Measurements from ENCODE around the gene LRMDA.

The LRMDA gene

DNA sequence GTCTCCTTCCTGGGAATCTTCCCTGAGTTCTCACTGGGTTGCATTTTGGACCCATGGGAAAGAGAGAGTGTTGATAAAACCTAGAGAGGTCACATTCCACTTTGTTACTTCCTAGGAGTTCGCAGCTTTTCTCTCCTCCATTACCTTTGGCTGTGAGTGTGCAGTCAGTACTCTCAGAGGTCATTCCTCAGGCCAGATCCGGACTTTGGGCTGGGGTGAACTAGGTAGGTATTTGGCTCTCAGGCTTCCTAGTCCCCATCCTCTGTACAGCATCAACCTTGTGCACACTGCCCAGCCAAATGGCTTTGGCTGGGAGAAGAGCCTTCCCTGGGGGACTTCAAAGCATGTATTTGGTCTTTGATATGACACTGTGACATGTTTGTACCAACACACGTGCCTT, 508.1 kb downstream of the LRMDA start:
- DNase-seq: no peak

DNA sequence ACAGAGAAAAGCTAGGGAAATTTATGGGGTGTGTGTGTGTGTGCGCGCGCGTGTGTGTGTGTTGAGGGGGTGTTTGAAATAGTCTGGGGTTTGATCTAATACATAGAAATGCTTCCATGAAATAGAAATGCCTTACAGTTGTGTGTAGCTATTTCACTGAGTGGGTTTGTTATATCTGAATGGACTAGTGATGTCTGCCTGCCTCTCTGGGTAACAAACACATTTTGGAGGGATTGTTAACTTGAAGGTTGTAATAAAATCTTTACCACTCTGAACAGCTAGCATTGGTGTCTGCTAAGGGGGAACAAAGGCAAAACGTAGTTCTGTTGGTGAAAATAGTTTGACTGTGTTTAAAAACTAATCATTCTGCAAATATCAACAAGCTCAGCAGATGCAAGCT, 509.3 kb downstream of the LRMDA start:
- no peak for DNase-seq

DNA sequence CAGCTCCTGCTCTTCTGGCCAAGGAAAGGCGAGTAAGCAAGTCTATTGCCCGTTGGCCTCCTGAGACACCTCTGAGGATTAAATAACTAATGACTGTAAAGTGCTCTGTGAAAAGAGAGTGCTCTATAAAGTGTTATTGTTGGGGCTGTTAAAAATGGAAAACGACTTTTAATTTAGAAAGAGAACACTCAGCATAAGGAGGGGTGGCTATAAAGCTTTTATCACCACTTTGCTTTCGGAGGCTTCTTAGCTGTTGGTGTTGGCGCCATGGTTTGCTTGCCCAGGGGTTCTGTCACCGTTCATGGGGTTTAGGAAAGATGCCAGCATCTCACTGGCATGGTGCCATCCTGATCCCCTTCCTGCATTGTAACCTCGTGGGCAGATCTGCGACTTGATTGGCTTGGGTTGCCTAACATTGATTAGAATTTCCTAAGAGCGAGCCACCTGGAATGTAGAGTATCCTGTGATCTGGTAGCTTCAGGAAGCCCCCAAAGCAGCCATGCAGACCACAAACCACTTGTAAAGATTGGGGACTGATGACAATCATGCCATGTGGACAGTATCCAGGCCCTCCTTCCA, 509.9 kb downstream of the LRMDA start:
- no peak for DNase-seq

DNA sequence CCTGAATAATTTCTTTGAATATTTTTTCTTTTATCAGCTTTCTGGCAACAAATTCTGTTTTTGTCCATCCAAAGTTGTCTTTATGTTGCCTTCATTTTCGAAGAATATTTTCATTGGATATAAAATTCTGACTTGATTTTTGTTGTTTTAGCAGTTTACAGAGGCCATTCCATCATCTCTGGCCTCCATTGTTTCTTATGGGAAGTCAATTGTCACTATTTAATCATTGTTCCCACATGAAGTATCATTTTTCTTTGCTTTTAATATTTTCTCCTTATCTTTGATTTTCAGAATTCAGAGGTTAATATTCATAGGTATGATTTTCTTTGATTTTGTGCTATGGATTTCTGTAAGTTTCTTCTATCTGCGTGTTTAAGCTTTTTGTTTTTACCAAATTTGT, 512.6 kb downstream of the LRMDA start:
- DNase-seq: no peak

DNA sequence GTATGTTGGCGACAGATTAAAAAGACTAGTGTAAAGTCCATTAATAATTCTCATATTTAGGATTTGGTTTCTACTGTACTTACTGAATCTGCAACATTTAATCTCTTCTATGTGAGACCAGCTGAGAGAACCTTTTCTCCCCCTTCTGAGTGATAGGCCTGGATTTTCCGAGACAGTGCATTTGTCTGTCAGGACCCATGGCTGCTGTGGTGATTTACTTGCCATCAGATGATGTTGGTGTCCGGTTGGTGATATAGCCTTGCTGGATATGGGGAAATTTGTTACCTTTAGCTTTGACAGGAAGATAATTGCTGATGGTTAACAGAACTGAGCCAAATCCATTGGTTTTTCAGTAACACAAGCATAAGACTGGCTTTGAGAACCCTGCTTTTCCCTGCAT, 517.2 kb downstream of the LRMDA start:
- DNase-seq: no peak

DNA sequence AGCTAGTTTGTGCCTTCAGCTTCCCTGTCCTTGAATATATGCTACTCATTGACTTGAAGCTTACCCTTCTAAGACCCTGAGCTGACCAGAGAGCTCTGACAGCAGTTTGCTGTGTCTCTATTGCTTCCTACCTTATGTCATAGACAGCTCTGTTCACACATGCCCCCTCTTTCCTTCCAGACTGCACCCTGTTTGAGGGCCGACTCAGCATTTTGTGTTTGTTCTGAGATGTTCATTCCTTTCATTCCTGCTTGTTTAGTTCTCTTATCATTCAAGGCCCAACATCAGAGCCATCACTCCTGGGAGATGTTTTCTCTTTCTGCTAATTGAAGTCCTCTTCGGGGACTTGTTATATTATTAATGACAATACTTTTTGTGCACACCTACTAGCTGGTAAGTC, 518.9 kb downstream of the LRMDA start:
- no peak for DNase-seq

DNA sequence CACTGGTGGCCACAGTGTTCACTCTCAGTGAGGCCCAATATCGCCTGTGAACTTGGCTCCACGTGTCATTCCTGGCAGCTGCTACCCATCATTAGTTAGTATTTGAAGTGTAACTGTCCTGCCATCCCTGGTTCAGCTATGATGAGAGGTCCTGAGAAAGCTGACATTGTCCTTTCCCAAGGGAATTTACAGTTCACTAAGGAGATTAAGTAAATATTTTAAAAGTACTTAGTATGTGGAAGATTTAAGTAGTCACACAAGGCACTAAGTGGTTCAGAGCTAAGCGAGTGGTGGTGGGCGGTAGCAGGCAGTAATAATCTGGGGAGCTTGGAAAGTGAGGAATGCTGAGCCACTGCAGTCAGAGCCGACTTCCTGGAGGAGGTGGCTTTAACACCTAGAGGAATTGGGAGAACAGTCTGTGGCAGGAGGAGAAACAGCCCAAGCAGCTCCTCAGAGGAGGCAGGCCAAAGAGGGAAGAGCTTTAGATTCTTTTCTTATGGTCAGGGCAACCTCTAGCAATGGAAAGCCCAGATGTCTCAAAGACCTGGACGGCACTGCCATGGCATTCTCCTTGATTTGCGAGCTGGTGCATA, 519.7 kb downstream of the LRMDA start:
- no peak for DNase-seq

DNA sequence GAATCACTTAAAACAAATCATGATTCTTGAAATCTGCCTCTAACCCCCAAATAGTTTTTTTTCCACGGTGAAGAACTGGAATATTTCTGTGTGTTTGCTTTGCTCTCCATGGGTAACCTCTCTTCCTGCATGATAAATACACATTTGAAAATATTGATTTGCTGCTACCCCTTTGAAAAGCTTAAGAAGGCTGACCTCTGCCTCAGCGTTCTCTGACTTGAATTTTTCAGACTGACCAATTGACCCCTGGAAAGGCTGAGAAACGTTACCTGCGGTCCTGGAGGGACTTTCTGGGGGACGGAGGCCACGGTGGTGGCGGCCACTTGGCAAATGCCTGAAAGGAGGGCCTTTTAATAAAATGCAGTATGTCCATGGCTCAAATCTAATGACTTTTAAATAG, 520.2 kb downstream of the LRMDA start:
- DNase-seq: no peak

DNA sequence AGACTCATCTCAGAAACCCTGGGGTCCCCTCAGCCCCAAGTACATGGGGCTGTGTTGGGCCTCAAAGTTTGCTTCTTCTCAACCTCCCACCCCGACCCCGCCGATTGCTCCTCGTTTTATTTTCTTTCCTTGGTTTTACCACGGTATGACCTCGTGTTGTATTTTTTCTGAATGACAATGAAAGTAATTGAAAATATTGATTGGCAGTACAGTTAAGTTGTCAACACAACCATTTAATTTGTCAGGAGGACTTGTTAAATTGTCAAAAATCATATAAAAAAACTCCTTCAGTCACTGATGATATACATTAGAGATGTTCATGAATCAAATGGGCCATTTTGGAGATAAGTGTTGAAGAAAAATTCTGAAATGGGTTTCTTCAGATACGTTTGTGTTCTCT, 520.7 kb downstream of the LRMDA start:
- DNase-seq: no peak

DNA sequence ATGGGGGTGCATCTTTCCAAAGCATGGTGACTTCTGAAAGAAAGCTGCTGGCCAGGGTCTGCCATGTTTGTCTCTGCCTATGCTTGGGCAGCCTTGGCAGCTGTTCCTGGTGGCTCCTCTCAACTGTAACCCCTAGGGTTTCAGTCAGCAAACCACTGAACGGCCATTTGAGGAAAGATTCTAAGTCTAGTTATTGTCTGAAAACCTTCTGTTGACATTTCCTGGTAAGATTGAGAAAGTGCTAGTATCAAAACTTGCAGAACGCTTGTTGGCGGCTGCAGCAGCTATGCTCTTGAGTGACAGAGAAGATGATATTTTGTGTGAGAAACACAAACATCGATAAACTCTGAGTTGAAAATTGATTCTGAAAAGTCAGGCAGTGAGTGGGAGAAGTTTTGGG, 523.1 kb downstream of the LRMDA start:
- no peak for DNase-seq

DNA sequence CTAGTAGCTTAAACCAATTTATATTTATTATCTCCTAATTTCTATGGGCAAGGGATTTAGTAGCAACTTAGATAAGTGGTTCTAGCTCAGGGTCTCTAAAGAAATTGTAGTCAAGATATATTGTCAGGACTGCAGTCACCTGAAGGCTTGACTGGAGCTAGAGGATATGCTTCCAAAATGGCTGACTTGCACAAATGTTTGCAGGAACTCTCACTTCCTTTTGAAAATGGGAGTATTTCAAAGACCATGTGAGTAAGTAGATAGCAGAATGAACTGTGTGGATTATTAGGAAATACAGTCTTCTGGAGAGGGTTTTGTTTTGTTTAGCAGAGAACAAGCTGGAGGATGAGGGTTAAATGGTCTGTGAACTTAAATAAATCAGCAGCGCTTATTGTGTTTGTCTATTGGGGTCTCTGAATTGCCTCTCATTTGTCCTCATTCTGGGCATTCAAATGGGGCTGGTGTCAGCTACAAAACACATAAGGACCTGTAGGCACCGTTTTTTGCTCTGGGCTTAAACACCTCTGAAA, 524.6 kb downstream of the LRMDA start:
- no peak for DNase-seq

DNA sequence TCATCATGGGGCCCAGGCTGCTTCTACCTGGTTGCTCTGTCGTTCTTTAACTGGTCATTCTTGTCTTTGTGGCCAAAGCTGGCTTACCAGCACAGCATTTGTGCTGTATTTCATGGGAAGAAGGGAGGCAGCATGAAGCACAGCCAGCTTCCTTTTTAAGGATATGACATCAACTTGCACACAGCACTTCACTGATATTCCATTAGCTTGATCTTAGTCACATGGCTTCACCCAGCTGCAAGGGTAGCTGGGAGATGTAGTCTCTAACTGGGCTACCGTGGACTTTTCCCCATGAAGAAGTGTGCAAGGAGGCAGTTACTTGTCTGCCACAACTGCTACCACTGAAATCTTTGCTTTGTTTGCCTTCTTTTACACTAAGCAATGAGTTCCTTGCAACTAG, 525.2 kb downstream of the LRMDA start:
- DNase-seq: no peak

DNA sequence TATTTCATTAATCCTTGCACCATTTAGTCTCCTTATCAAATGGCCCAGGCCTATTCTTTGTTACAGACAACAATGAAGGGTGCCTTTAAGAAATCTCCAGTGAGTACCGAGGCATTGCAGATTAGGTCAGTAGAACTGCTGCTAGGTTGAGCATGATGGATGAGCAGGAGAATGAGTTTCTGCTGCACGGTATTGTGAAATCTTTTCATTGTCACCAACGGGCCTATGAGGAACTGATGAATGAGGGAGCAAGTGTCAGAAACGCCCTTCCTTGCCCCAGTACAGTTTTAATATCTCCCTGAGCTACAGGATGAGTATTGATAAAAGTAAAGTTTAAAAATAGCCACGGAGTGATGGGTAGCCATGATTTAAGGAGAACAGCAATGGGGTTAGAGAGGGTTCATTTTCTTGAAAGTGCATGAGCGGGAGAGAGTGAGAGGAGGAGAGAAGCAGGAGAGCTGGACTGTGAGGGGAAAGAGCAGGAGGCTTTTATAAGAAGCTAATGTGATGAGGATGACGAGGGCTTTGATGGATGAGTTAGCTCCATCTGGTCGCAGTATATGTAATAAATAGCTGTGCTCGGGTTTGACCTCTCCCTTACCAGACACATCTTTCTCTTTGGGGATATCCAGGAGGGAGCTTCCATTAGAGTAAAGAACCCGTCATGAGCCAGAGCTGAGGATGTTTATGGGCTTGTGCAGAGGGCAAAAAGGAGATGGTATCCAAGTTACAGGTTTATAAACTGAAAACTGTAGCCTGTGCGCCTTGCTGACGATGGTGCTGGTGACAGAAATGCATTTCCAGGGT, 526.1 kb downstream of the LRMDA start:
- no peak for DNase-seq

DNA sequence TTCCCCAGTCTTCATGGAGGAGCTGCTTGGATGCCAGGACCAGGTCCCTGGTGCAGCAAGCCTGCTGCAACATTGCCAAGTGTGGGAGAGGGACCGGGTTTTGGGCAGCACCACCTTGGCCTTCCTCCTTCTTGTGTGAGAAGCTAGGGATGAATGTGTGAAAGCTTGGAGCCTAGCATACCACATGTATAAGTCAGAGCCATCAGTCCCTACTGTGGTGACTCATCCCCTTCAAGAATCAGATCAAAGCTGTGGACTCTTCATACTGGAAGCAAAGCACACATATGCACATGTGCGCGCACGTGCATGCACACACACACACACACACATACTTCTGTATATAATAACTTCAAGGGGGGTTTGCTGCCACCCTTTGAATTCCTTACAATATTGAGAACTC, 527.8 kb downstream of the LRMDA start:
- no peak for DNase-seq

DNA sequence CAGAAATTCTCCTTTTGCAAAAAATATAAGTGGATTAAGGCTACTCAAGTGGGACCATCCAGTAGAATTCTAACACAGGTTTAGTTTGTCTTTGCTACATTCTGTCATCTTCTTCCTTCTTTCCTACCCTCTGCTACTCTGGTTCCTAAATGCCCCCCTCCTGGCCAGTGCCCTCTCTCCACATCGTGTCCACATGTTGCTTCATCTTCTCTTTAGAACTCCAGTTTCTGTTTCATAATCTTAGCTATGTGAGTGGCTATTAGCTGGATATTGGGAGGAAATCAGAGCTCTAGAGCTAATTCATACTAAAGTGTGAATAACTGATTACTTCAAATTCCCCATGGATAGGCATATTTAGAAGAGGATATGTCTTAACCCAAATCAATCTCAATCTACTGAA, 528.5 kb downstream of the LRMDA start:
- no peak for DNase-seq

DNA sequence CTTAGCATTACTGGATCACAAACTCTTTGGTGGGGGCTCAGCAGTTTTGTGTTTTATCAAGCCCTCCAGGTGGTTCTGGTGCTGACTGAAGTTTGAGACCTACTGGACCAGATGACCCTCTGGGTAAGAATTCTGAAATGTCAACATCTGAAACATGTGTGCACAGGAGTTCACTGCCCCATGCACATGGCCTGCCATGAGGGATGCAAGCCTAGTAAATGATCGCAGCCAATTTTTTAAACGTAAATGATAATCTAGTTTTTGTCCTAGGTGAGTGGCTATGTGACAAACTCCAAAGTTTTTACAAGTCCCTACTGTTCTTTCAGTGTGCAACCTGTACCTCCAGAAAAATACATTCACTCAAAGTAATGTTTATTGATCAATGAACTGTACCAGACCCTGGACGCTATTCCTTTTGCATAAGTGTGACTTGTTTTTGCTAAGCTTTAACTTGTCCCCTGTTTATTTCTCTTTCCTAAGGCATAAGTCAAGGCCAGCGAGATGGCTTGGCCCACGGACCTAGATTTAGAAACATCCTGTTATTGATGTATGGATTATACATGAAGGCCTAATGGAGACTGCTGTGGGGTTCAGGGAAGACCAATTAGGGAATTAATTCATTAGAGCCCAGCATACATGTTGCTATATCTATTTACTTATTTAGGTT, 531.1 kb downstream of the LRMDA start:
- no peak for DNase-seq

DNA sequence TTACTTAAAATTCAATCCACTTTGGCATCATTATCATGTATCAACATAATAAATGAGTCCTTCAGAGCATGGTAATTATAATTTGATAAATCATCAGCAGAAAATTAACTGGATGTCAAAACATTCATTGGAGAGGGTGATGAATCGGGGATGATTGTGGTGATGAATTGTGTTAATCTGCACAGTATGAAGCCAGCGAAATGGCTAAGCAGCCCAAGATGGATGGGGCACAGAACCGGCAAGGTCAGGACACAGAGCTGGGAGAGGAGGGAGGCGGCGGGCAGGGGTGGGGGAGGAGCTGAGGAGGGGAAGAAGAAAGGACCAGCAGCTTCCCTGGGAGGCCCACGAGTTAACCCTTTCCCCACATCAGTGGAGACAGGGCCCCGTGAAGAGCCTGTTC, 536.1 kb downstream of the LRMDA start:
- no peak for DNase-seq

DNA sequence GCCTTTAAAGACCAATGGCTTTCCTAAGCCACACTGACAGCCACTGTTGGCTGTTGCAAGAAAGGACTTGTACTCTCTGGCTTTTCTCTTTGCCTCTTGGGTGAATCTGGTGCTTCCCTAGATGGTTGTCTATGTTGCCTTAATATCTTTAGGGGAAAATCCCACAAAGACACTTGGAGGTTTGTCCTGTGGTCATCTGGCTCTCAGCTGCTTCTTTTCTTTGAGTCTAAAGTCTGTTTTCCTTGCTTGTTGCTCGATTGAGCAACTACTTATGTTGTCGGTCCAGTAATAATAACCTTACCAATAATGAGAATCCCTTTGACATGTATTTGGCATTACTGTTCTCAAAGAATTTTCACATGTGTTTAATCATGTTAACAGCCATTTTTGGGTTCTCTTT, 537.6 kb downstream of the LRMDA start:
- no peak for DNase-seq

DNA sequence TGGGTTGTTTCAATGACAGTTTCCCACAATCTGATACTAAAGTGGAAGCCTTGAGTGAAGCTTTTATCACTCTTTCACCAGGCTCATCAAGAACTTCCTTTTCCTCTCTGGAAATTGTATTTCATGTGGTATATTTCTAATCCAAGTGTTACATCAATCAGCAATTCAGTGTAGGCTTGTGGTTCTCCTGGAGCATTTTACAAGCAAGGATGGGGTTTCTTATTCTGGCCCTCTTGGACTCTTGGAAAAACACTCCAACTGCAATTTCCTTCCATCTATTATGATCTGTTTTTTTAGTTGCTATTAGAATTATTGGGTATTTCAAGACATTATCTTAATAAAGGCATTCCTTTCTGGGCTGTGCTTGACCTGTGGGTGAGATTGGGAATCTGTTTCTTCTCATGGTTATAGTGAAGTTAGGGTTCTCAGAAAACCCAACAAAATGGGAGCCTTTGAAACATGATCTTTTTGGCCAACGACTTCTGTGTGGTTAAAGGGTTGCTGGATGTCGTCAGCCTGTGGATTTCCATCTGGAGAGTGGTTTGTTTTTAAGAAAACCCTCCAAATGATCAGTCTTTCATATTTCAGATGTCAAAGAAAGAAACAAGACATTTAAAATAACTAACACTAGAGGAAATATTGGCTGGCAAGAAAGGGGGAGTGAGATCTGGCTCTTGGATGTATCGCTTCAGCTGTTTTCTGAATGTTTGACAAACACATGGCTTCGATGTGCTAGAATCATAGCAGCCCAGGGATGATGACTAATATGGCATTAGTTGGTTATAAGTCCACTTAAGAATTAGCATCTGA, 540.2 kb downstream of the LRMDA start:
- DNase-seq: no peak

DNA sequence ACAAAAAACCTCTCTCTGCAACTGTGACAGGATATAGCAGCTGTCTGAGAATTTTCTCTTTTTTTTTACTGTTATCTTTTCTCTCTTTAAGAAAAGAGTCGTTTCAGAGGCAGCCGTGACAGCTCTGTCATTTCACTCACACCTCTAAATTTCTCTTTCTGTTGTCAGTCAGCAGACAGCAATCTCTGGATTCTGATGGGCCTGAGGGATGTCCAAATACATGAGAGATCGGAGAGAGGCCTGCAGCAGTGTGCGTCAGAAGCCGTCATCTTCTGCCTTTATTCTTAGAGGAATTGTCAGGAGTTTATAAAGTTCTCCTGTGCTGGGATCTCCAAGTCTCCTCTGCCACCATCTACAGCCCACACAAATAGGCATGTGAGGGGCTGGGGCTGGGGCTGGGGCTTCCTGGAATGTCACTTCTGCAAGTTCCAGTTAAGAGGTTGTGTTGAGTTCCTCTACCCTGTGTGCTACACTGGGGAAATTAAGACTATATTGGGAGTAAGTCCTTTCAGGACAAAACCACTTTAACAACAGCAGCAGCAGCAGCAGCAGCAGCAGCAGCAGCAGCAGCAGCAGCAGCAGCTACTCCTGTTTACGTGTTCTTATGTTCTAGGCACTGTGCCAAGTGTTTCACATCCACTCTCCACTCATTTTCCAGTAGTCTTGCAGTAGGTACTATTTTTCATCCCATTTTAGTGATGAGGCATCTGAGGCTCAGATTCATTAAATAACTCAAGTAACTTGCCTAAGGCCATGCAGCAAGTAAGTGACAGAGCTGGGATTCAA, 541.3 kb downstream of the LRMDA start:
- no peak for DNase-seq

DNA sequence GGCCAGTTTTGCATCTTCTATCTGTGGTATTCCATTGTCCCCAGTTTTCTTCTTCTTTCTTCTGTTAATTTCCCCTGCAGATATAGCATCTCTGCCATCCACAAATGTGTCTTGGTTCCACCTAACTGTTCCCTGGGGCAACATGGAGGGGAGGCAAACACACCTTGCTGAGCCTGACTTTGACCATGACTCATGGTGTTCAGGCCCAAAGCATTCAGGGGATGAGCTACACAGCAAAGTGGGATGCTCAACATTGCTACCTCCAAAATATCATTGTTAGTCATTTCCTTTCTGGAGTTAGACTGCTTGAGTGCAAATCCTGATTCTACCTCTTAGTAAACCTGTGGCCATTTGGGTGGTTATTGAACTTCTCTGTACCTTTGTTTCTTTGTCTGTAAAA, 542.7 kb downstream of the LRMDA start:
- DNase-seq: no peak

DNA sequence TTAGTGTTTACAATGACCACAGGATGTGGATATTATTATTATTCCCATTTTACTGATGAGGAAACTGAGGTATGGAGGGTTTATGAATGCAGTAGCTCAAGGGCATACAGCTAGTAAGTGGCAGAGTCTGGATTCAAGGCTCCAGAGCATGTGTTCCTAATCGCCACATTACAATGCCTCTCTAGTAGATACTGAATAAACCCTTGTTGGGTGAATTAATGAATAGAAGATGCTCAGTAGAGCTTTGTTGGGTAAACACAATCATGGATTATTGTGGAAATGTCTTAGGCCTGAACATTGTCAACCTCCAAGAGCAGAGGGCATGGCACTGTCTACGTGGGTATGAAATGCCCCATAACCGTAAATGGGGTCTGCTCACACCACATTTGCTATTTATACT, 545.3 kb downstream of the LRMDA start:
- no peak for DNase-seq

Data from activated CD4-positive, alpha-beta T cell treated with anti-CD3 and anti-CD28 coated beads for 1 hour (primary cell).